Motor neuron (in vitro differentiated cells): Measurements from ENCODE around the gene UBE2Q2. TPM values are rescaled to one million over a fixed set of nuclear protein-coding genes. Genes with fewer than 3 reads are reported as not detected.

Experiments used
- ATAC-seq, 8 experiments: fragments of 200-7000 bp; cut with Tn5 transposase; replicated peaks in 6 of 8; 2 replicates each; pipeline ENCODE4 v1.8.0; 2021; ENCODE audit warnings: mild to moderate bottlenecking in 8 of 8, moderate library complexity in 8 of 8
- H3K27ac ChIP-seq, 2 donors: fragments of 250-450 bp; sonication (Bioruptor Pico); 2 replicates each; pipeline ENCODE4 v1.9.0; 2021; ENCODE audit warnings: antibody characterized with exemption in 2 of 2, mild to moderate bottlenecking in 2 of 2, moderate library complexity in 1 of 2
- H3K4me1 ChIP-seq, 2 donors: fragments of 250-450 bp; sonication (Bioruptor Pico); replicated peaks in 1 of 2; 2 replicates each; pipeline ENCODE4 v1.6.1; 2021; ENCODE audit warnings: antibody characterized with exemption in 2 of 2, mild to moderate bottlenecking in 2 of 2, moderate library complexity in 1 of 2
- H3K4me3 ChIP-seq, 5 donors: fragments of 250-450 bp; sonication (Bioruptor Pico); 2 replicates each; pipeline ENCODE4 v1.9.0; 2021; ENCODE audit warnings: antibody characterized with exemption in 5 of 5, mild to moderate bottlenecking in 5 of 5, moderate library complexity in 4 of 5
- WGBS, 10 experiments: fragments of 450-650 bp; shearing (Covaris generic); methylation state at CpG; one replicate each; pipeline ENCODE4 v1.0.0; 2022; 5-methylcytosine and 5-hydroxymethylcytosine counted together
- in situ Hi-C, 9 experiments: fragments of 400-800 bp; cut with MboI; loops; one replicate each; pipeline ENCODE4 v1.15.0; 2021; ENCODE audit warnings: low sequenced_read_pairs in 9 of 9, low pct_unique_long_range_greater_than_20kb in 2 of 9; ENCODE audit not compliant: unreplicated experiment in 9 of 9
- total RNA-seq, 8 experiments: library from RNA; unstranded; fragments of 300-600 nt; gene quantifications; 2 replicates each; pipeline versions ENCODE4 v1.2.3 to v1.2.4, GENCODE V29; 2022

UBE2Q2 gene
- total RNA-seq, 8 experiments from 2014 or later: 16.5 to 44.1 (median 31.9) TPM

- no peak for ATAC-seq
- in situ Hi-C loops: loop anchor here in 3 of 9 experiments (25.0 kb wide), 2 partner anchors 124 to 326 kb away; no protein-coding TSS in a partner anchor
These were observed 31.6 kb upstream of the UBE2Q2 start for GRCh38 chr15:75811626-75812025.

GRCh38 chr15:75814794-75815193, 28.5 kb upstream of the UBE2Q2 start:
- in situ Hi-C loops: loop anchor here in 3 of 9 experiments (25.0 kb wide), 2 partner anchors 127 to 323 kb away; no protein-coding TSS in a partner anchor
- WGBS, 10 experiments: 43 to 100% (median 86%) methylated on average over 1 to 5 of the region's 5 CpGs; no CpG with 5 or more reads in 3 of the 10 experiments

More at GRCh38 chr15:75811626-75812025, 31.6 kb upstream of the UBE2Q2 start:
- WGBS, 10 experiments: 80 to 100% methylated on average over 1 of the region's 3 CpGs; no CpG with 5 or more reads in 8 of the 10 experiments
- Histone ChIP-seq H3K27ac (no peak overlapping the region), H3K4me3 (no peak overlapping the region), H3K4me1 (no peaks in the 10 kb centered on the region)

GRCh38 chr15:75815811-75816719, 27.2 kb upstream of the UBE2Q2 start:
- in situ Hi-C loops: loop anchor here in 3 of 9 experiments (25.0 kb wide), 2 partner anchors 129 to 321 kb away; no protein-coding TSS in a partner anchor
- H3K27ac ChIP-seq: no peak overlapping the region
- H3K4me1 ChIP-seq: no peaks in the 10 kb centered on the region
- 0 to 100% (median 97%) methylated on average over 1 to 3 of the region's 3 CpGs; no CpG with 5 or more reads in 2 of the 10 experiments for WGBS, 10 experiments
- no peak overlapping the region for H3K4me3 ChIP-seq
- no peak for ATAC-seq

More at GRCh38 chr15:75814794-75815193, 28.5 kb upstream of the UBE2Q2 start:
- H3K4me3 ChIP-seq: no peak overlapping the region
- no peak overlapping the region for H3K27ac ChIP-seq
- no peaks in the 10 kb centered on the region for H3K4me1 ChIP-seq
- no peak for ATAC-seq

- peak in 1 of 8 experiments; percentile 71 for ATAC-seq
These were observed 25.9 kb upstream of the UBE2Q2 start for GRCh38 chr15:75817138-75817935.

GRCh38 chr15:75820206-75820605, 23.0 kb upstream of the UBE2Q2 start:
- no peak for ATAC-seq
- H3K27ac ChIP-seq: no peak overlapping the region
- peaks cover 0 to 4% of the 10 kb centered on the region in 2 donors for H3K4me1 ChIP-seq
- 52 to 100% (median 88%) methylated on average over 1 to 2 of the region's 2 CpGs; no CpG with 5 or more reads in 2 of the 10 experiments for WGBS, 10 experiments
- in situ Hi-C loops: loop anchor here in 3 of 9 experiments (25.0 kb wide), 2 partner anchors 133 to 317 kb away; no protein-coding TSS in a partner anchor
- no peak overlapping the region for H3K4me3 ChIP-seq

More at GRCh38 chr15:75817138-75817935, 25.9 kb upstream of the UBE2Q2 start:
- in situ Hi-C loops: loop anchor here in 3 of 9 experiments (25.0 kb wide), 2 partner anchors 130 to 320 kb away; no protein-coding TSS in a partner anchor
- no peak overlapping the region for H3K4me3 ChIP-seq
- no peak overlapping the region for H3K27ac ChIP-seq
- WGBS, 10 experiments: 17 to 100% (median 89%) methylated on average over 1 to 6 of the region's 6 CpGs
- no peaks in the 10 kb centered on the region for H3K4me1 ChIP-seq

GRCh38 chr15:75821786-75822345, 21.4 kb upstream of the UBE2Q2 start:
- WGBS, 10 experiments: 61 to 95% (median 83%) methylated on average over 1 to 4 of the region's 4 CpGs
- Histone ChIP-seq H3K4me1 (peaks cover 0 to 4% of the 10 kb centered on the region in 2 donors), H3K4me3 (no peak overlapping the region), H3K27ac (no peak overlapping the region)
- in situ Hi-C loops: loop anchor here in 3 of 9 experiments (25.0 kb wide), 2 partner anchors 135 to 315 kb away; no protein-coding TSS in a partner anchor
- ATAC-seq: no peak

- Histone ChIP-seq H3K4me3 (no peak overlapping the region), H3K4me1 (peaks cover 0 to 4% of the 10 kb centered on the region in 2 donors), H3K27ac (no peak overlapping the region)
- 17 to 83% (median 63%) methylated on average over 1 to 4 of the region's 5 CpGs; no CpG with 5 or more reads in 2 of the 10 experiments for WGBS, 10 experiments
- in situ Hi-C loops: loop anchor here in 3 of 9 experiments (25.0 kb wide), 2 partner anchors 135 to 315 kb away; no protein-coding TSS in a partner anchor
- ATAC-seq: no peak
These were observed 20.5 kb upstream of the UBE2Q2 start for GRCh38 chr15:75822685-75823278.

- in situ Hi-C loops: loop anchor here in 3 of 9 experiments (25.0 kb wide), 2 partner anchors 137 to 313 kb away; no protein-coding TSS in a partner anchor
- ATAC-seq: no peak
- peaks cover 0 to 4% of the 10 kb centered on the region in 2 donors for H3K4me1 ChIP-seq
- WGBS, 10 experiments: 34 to 100% (median 48%) methylated on average over 1 to 7 of the region's 7 CpGs
- no peak overlapping the region for H3K4me3 ChIP-seq
- no peak overlapping the region for H3K27ac ChIP-seq
These were observed 19.2 kb upstream of the UBE2Q2 start for GRCh38 chr15:75823860-75824613.

- ATAC-seq: peak in 2 of 8 experiments; percentile 98
- Histone ChIP-seq H3K4me3 (no peak overlapping the region), H3K4me1 (peaks cover 0 to 4% of the 10 kb centered on the region in 2 donors), H3K27ac (no peak overlapping the region)
- WGBS, 10 experiments: 0 to 83% (median 50%) methylated on average over 1 to 3 of the region's 3 CpGs; no CpG with 5 or more reads in 3 of the 10 experiments
- in situ Hi-C loops: no loop called here
These were observed 15.6 kb upstream of the UBE2Q2 start for GRCh38 chr15:75827691-75828090.

- 84 to 100% (median 89%) methylated on average over 2 to 9 of the region's 9 CpGs; no CpG with 5 or more reads in 2 of the 10 experiments for WGBS, 10 experiments
These were observed 14.8 kb upstream of the UBE2Q2 start for GRCh38 chr15:75828429-75828828.

More at GRCh38 chr15:75828429-75828828, 14.8 kb upstream of the UBE2Q2 start:
- H3K4me3 ChIP-seq: no peak overlapping the region
- H3K4me1 ChIP-seq: peaks cover 0 to 4% of the 10 kb centered on the region in 2 donors
- ATAC-seq: no peak
- no peak overlapping the region for H3K27ac ChIP-seq
- in situ Hi-C loops: no loop called here
